Mesodermal cell (in vitro differentiated cells): ENCODE data around the gene NR2F6. TPM values are rescaled to one million over a fixed set of nuclear protein-coding genes. Genes with fewer than 3 reads are reported as not detected.

Source experiments
- H3K27ac ChIP-seq: 2 replicates; pipeline ENCODE4 v1.7.0; 2013; ENCODE audit warnings: mild to moderate bottlenecking, low read depth, low read length, moderate library complexity; ENCODE audit not compliant: severe bottlenecking
- H3K36me3 ChIP-seq: 2 replicates; pipeline ENCODE4 v1.7.1; 2013; ENCODE audit warnings: mild to moderate bottlenecking, low read length, moderate library complexity; ENCODE audit not compliant: control insufficient read depth, insufficient read depth
- H3K4me1 ChIP-seq: one replicate; pipeline ENCODE4 v1.7.1; 2013; ENCODE audit warnings: mild to moderate bottlenecking, low read length; ENCODE audit not compliant: insufficient read depth, control insufficient read depth, poor library complexity, severe bottlenecking
- H3K4me3 ChIP-seq: 2 replicates; pipeline ENCODE4 v1.7.0; 2013; ENCODE audit warnings: low read length, control low read depth, mild to moderate bottlenecking; ENCODE audit not compliant: insufficient read depth, poor library complexity, severe bottlenecking; ENCODE audit errors: extremely low read depth
- H3K9me3 ChIP-seq: 2 replicates; pipeline ENCODE4 v1.7.1; 2013; ENCODE audit warnings: mild to moderate bottlenecking, low read length, moderate library complexity; ENCODE audit not compliant: control insufficient read depth
- WGBS, 2 experiments: methylation state at CpG; one replicate each; pipeline ENCODE4 v1.1.5; 2013; ENCODE audit warnings: missing lambda C conversion rate in 2 of 2; ENCODE audit not compliant: insufficient coverage in 2 of 2; 5-methylcytosine and 5-hydroxymethylcytosine counted together
- polyA plus RNA-seq, 2 experiments: library from polyadenylated mRNA; stranded (reverse); fragments of 50-300 nt; gene quantifications; one replicate each; pipeline ENCODE4 v1.2.3, GENCODE V29; 2013

Gene NR2F6
- polyA plus RNA-seq (2013, experiment 1 of 2): 64.2 TPM
- 54.9 TPM for polyA plus RNA-seq (2013, experiment 2 of 2)

DNA sequence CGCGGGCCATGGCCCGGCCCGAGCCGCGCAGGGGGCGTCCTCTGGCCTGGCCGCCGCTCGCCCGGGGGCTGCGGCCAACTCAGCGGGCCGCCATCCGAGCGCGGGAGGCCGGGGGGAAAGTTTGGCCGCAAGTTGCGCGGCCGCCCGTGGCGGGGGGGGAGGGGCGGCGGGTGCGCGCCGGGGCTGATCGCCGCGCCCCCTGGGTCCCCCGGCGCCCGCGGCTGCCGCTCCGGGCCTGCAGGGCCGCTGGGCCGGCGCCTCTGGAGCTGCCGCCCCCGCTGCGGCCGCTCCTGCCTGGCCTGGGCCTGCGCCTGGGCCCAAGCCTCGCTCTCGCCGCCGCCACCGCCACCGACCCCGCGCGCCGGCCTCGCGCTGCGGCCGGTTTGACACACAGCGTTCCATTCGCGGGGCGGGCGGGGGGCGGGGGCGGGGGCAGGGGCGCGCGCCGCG is at the start of gene NR2F6:
Gene NR2F6, minus strand, starts transcription at position 385 of the 450 bp plus-strand sequence. CDS start 699 bp downstream, outside the sequence.
- Histone ChIP-seq H3K4me1 (peaks cover 20% of the 10 kb centered on the region), H3K27ac (peak within 1 kb of the TSS; percentile 83), H3K9me3 (no peaks in the 10 kb centered on the region), H3K4me3 (peak within 1 kb of the TSS; percentile 90), H3K36me3 (peaks cover 9% of the 10 kb centered on the region)
- 0 to 1% methylated on average over 27 to 38 of the region's 72 CpGs for WGBS, 2 experiments

DNA sequence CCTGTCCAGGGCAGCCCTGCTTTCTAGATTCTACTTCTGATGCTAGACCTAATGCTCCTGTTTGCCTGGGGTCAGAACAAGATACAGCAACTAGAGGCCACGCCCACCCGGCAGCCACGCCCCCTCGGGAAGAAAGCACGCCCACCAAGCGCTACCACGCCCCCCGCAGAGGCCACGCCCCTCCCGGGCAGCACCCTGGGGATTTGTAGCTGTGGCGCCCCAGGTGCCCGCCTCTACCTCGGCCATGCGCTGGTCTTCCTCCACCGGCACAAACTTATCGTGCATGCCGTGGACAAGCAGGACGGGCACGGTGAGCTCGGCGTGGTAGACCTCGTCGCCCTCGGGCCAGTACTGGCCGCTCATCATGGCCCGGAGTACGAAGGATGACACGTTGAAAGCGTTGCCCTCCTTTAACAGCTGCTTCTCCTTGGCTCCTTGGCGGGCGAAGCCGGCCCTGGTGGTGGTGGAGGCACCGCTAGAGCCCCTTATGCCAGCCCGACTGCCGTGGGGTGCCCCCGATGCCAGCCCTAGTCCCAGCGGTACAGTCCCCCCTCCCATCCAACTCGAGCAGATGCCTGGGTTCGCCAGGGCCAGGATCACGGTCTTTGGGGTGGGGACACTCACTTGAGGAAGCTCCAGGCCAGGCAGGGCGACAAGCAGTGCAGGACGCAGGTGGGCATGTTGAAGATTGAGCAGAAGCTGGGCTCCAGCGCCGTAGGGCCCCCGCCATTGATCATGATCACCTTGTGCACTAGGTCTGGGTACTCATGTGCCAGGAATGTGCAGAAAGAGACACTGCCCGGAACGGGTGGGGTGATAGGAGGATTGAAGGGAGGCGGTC is 48.6 kb upstream of the NR2F6 start:
- Histone ChIP-seq H3K4me3 (no peak overlapping the region), H3K27ac (no peak overlapping the region), H3K36me3 (peaks cover 37% of the 10 kb centered on the region), H3K4me1 (peaks cover 4% of the 10 kb centered on the region), H3K9me3 (peaks cover 6% of the 10 kb centered on the region)
- WGBS, 2 experiments: 82 to 90% methylated on average over 45 to 47 of the region's 48 CpGs

DNA sequence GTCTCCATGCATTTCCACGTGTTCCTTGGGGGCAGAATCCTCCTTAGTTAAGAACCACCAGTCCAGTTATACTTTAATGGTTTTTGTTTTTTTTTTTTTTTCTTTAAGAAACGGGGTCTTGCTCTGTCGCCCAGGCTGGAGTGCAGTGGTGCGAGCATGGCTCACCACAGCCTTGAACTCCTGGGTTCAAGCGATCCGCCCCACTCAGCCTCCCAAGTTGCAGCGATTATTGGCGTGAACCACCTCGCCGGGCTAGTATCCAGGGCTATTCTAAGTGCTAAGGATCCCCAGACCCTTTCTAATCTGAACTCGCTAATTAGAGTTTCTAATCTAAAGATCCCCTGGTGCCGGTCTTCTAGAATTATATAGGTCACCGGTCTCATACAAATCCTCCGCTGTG is 47.9 kb upstream of the NR2F6 start:
- Histone ChIP-seq H3K4me3 (peak overlapping the region; percentile 52), H3K9me3 (peaks cover 6% of the 10 kb centered on the region), H3K27ac (no peak overlapping the region), H3K36me3 (peaks cover 34% of the 10 kb centered on the region), H3K4me1 (peaks cover 4% of the 10 kb centered on the region)
- WGBS, 2 experiments: 93 to 98% methylated on average over 13 of the region's 14 CpGs

GRCh38 chr19:17292301-17293074 is 46.8 kb upstream of the NR2F6 start:
- 3 to 4% methylated on average over 37 to 38 of the region's 46 CpGs for WGBS, 2 experiments
- Histone ChIP-seq H3K4me1 (peaks cover 4% of the 10 kb centered on the region), H3K4me3 (peak overlapping the region; percentile 52), H3K9me3 (no peaks in the 10 kb centered on the region), H3K27ac (peak overlapping the region; percentile 94), H3K36me3 (peaks cover 24% of the 10 kb centered on the region)

DNA sequence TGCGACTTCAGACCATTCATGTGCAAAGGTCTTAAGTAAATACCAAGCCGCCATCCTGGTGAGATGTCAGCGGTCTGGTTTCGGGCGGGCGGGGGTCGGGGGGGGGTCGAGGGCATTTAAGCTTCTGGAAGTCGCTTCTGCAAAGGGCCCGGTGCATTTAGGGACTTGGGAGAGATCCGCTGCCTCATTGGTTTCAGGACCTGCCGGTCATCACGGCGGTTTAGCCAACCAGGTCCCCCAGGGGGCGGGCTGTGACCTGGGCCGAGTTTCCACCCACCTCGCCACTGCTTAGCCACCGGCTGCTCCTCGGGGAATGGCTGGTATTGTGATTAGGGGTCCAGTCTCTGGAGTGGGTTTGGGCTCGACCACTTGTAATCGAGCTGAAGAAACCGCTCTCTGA is 43.8 kb upstream of the NR2F6 start:
- 23 to 27% methylated on average over 11 to 14 of the region's 22 CpGs for WGBS, 2 experiments
- peaks cover 3% of the 10 kb centered on the region for H3K9me3 ChIP-seq
- H3K4me3 ChIP-seq: peak overlapping the region; percentile 5
- peaks cover 8% of the 10 kb centered on the region for H3K36me3 ChIP-seq
- H3K27ac ChIP-seq: no peak overlapping the region
- H3K4me1 ChIP-seq: peaks cover 4% of the 10 kb centered on the region

DNA sequence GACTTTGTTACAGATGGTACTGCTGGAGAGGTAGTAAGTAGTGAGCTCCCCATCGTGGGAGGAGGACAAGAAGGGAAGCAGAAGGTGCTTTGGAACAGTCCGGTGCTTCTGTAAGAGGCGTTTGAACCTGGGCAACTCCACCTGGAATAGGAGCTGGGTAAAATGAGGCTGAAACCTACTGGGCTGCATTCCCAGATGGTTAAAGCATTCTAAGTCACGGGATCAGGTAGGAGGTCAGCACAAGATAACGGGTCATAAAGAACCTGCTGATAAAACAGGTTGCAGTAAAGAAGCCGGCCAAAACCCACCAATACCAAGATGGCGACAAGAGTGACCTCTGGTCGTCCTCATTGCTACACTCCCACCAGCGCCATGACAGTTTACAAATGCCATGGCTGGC is 41.0 kb upstream of the NR2F6 start:
- peaks cover 3% of the 10 kb centered on the region for H3K9me3 ChIP-seq
- H3K27ac ChIP-seq: no peak overlapping the region
- H3K4me1 ChIP-seq: no peaks in the 10 kb centered on the region
- 91% methylated on average over 8 to 9 of the region's 9 CpGs for whole genome bisulfite sequencing, 2 experiments
- H3K36me3 ChIP-seq: peaks cover 4% of the 10 kb centered on the region
- H3K4me3 ChIP-seq: no peak overlapping the region

DNA sequence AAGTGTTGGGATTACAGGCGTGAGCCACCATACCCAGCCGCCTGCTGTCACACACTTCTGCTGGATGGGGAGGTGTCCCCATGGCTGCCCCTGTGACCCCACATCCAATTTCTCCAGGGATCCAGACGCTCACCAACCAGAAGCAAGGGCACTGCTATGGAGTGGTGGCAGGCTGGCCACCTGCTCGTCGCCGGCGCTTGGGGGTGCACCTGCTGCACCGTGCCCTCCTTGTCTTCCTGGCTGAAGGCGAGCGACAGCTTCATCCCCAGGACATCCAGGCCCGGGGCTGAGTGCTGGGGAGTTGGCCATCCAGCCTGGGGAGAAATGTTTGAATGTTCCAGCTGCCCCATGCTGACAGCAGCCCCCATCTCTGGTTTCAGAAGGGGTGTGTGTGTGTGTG is 40.5 kb upstream of the NR2F6 start:
- H3K9me3 ChIP-seq: peaks cover 3% of the 10 kb centered on the region
- H3K27ac ChIP-seq: no peak overlapping the region
- peaks cover 4% of the 10 kb centered on the region for H3K36me3 ChIP-seq
- WGBS, 2 experiments: 93 to 97% methylated on average over 9 to 11 of the region's 11 CpGs
- H3K4me3 ChIP-seq: no peak overlapping the region
- H3K4me1 ChIP-seq: no peaks in the 10 kb centered on the region

DNA sequence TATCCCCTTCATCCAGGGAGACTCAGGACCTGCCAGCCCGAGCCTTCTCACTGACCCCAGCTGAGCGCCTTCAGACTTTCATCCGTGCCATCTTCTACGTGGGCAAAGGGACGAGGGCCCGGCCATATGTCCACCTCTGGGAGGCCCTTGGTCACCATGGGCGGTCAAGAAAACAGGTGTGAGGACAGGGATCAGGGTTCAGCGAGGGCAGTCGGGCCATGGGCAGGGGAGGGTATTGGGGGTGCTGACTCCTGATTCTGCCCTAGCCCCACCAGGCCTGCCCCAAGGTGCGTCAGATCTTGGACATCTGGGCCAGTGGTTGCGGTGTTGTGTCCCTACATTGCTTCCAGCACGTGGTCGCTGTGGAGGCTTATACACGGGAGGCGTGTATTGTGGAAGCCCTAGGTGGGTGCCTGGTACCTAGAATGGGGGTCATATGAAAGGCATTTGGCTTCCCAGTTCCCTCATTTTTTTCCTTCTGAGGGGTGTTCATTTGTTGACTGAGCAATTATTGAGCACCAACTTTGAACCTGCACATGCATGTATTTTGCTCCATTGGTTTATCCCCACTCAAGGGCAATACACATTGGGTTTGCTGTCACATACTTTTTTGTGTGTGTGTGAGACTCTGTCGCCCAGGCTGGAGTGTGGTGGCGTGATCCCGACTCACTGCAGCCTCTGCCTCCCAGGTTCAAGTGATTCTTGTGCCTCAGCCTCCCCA is 39.9 kb upstream of the NR2F6 start:
- H3K9me3 ChIP-seq: peaks cover 3% of the 10 kb centered on the region
- H3K36me3 ChIP-seq: peaks cover 4% of the 10 kb centered on the region
- H3K27ac ChIP-seq: no peak overlapping the region
- H3K4me3 ChIP-seq: no peak overlapping the region
- H3K4me1 ChIP-seq: no peaks in the 10 kb centered on the region
- WGBS, 2 experiments: 88 to 92% methylated on average over 17 of the region's 18 CpGs

DNA sequence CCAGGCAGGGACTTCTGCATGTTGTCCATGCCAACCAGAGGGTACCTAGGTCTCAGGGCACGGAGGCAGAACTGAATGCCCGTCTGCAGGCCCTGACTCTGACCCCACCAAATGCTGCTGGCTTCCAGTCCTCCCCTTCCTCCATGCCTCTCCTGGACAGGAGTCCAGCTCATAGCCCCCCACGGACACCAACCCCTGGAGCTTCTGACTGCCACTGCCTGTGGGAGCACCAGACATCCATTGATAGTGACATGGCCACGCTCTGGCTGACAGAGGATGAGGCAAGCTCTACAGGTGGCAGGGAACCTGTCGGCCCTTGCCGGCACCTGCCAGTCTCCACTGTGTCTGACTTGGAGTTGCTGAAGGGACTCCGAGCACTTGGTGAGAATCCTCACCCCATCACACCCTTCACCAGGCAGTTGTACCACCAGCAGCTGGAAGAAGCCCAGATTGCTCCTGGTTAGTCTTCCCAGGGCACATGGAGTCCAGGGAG is 37.8 kb upstream of the NR2F6 start:
- no peaks in the 10 kb centered on the region for H3K4me1 ChIP-seq
- peaks cover 3% of the 10 kb centered on the region for H3K9me3 ChIP-seq
- no peak overlapping the region for H3K4me3 ChIP-seq
- no peak overlapping the region for H3K27ac ChIP-seq
- WGBS, 2 experiments: 94 to 100% methylated on average over 4 to 7 of the region's 7 CpGs
- H3K36me3 ChIP-seq: peaks cover 16% of the 10 kb centered on the region

GRCh38 chr19:17282488-17283125 is 36.9 kb upstream of the NR2F6 start:
- 8 to 10% methylated on average over 33 to 44 of the region's 45 CpGs for WGBS, 2 experiments
- H3K36me3 ChIP-seq: peaks cover 22% of the 10 kb centered on the region
- H3K4me1 ChIP-seq: no peaks in the 10 kb centered on the region
- peaks cover 3% of the 10 kb centered on the region for H3K9me3 ChIP-seq
- no peak overlapping the region for H3K27ac ChIP-seq
- peak overlapping the region; percentile 27 for H3K4me3 ChIP-seq
